ENCODE data around the gene PPM1L.

- TF ChIP-seq CTCF (IDR thresholded peaks at IDR 0.05): no peak
- TF ChIP-seq EZH2 (IDR thresholded peaks at IDR 0.05; ENCODE audit: borderline replicate concordance, insufficient read depth, low read depth, low read length, poor library complexity, severe bottlenecking): no peak
These were observed 36.5 kb downstream of the PPM1L start for GRCh38 chr3:160792540-160792939.

All from B cell (primary cell).